Upper lobe of left lung (tissue), 6 donors: ENCODE measurements around the gene TAOK1. TPM values are rescaled to one million over a fixed set of nuclear protein-coding genes. Genes with fewer than 3 reads are reported as not detected.

Experiments used
- ATAC-seq, 2 donors: fragments of 200-7000 bp; cut with Tn5 transposase; one replicate each; pipeline ENCODE4 v1.9.1; 2022; ENCODE audit warnings: mild to moderate bottlenecking in 2 of 2, moderate library complexity in 2 of 2; ENCODE audit not compliant: low FRiP score in 2 of 2
- DNase-seq, 2 donors: peaks; one replicate each; pipeline ENCODE4 v3.0.0-alpha.2; 2019 to 2020
- H3K27ac ChIP-seq, 4 donors: fragments of 200-600 bp; sonication (generic); one replicate each; pipeline ENCODE4 v1.5.1; 2016 to 2019
- H3K27me3 ChIP-seq, 4 donors: fragments of 200-600 bp; sonication (generic); one replicate each; pipeline ENCODE4 v1.5.1; 2017 to 2019
- H3K36me3 ChIP-seq, 4 donors: fragments of 200-600 bp; sonication (generic); one replicate each; pipeline ENCODE4 v1.5.1; 2016 to 2019
- H3K4me1 ChIP-seq, 4 donors: fragments of 200-600 bp; sonication (generic); one replicate each; pipeline ENCODE4 v1.5.1; 2018 to 2019
- H3K4me3 ChIP-seq, 4 donors: fragments of 200-600 bp; sonication (generic); one replicate each; pipeline ENCODE4 v1.5.1; 2017 to 2019; ENCODE audit warnings: mild to moderate bottlenecking in 2 of 4, moderate library complexity in 1 of 4
- H3K9me3 ChIP-seq, 4 donors: fragments of 200-600 bp; sonication (generic); one replicate each; pipeline ENCODE4 v1.5.1; 2018 to 2019
- CTCF ChIP-seq, 6 experiments: fragments of 450-650 bp in 4 of 6; fragments of 200-600 bp in 2 of 6; sonication (generic) in 2 of 6; IDR thresholded peaks; one replicate each; pipeline ENCODE4 v1.5.1; 2016 to 2019; ENCODE audit warnings: antibody characterized with exemption in 6 of 6
- EP300 ChIP-seq, 4 donors: sonication (generic); formaldehyde crosslinking; IDR thresholded peaks; one replicate each; pipeline ENCODE4 v1.5.1; 2017; ENCODE audit warnings: antibody characterized with exemption in 4 of 4, control low read depth in 2 of 4
- POLR2A ChIP-seq, 4 donors: fragments of 450-650 bp; IDR thresholded peaks; one replicate each; pipeline ENCODE4 v1.5.1; 2016 to 2017; ENCODE audit warnings: antibody characterized with exemption in 4 of 4, mild to moderate bottlenecking in 2 of 4
- POLR2AphosphoS5 ChIP-seq, 2 donors: sonication (generic); formaldehyde crosslinking; IDR thresholded peaks; one replicate each; pipeline ENCODE4 v1.5.1; 2017; ENCODE audit warnings: antibody characterized with exemption in 2 of 2
- WGBS, 2 donors: methylation state at CpG; one replicate each; pipeline ENCODE4 v1.1.5; 2017 to 2018; 5-methylcytosine and 5-hydroxymethylcytosine counted together
- total RNA-seq, 6 donors: library from RNA; depleted of rRNA in 4 of 6; stranded (reverse); fragments of >200 nt in 4 of 6; gene quantifications; one replicate each; pipeline versions ENCODE4 v1.1.0 to v1.2.1, GENCODE V29; 2016 to 2021
- donor health status: DM: no; HTN: no; CAD: no; lungs with moderate emphysema.
- donor health status: DM: no; HTN: yes; CAD: no; lungs with severe emphysema.

The TAOK1 gene
- total RNA-seq, 6 donors from 2014 or later = 43.0 to 100 (median 59.3) TPM

- Histone ChIP-seq H3K36me3 (no peaks in the 10 kb centered on the region), H3K4me3 (no peak overlapping the region), H3K27ac (no peak overlapping the region), H3K4me1 (peaks cover under 1 to 4% (median 3%) of the 10 kb centered on the region in 4 donors), H3K27me3 (no peaks in the 10 kb centered on the region), H3K9me3 (no peaks in the 10 kb centered on the region)
- DNase-seq (no peak), ATAC-seq (no peak)
- WGBS, 2 donors = 62 to 70% methylated on average over 4 of the region's 4 CpGs
- TF ChIP-seq EP300 (IDR thresholded peaks at IDR 0.05) = no peak
- TF ChIP-seq POLR2A (IDR thresholded peaks at IDR 0.05) = no peak
Measured at GRCh38 chr17:29364691-29365090, 25.5 kb upstream of the TAOK1 start.

- no peaks in the 10 kb centered on the region for H3K36me3 ChIP-seq
- TF ChIP-seq CTCF (IDR thresholded peaks at IDR 0.05) (no peak), POLR2AphosphoS5 (IDR thresholded peaks at IDR 0.05) (no peak), EP300 (IDR thresholded peaks at IDR 0.05) (no peak), POLR2A (IDR thresholded peaks at IDR 0.05) (no peak)
- H3K27me3 ChIP-seq = no peaks in the 10 kb centered on the region
- no peaks in the 10 kb centered on the region for H3K9me3 ChIP-seq
- DNase-seq (no peak), ATAC-seq (no peak)
- H3K27ac ChIP-seq = no peak overlapping the region
- peaks cover 3 to 7% (median 6%) of the 10 kb centered on the region in 4 donors for H3K4me1 ChIP-seq
- H3K4me3 ChIP-seq = no peak overlapping the region
Measured at GRCh38 chr17:29368161-29368560, 22.0 kb upstream of the TAOK1 start.

- H3K4me3 ChIP-seq = no peak overlapping the region
- no peaks in the 10 kb centered on the region for H3K9me3 ChIP-seq
Measured at GRCh38 chr17:29368926-29369325, 21.2 kb upstream of the TAOK1 start.

GRCh38 chr17:29369831-29370735 lies 20.1 kb upstream of the TAOK1 start:
- peaks cover 3 to 7% (median 6%) of the 10 kb centered on the region in 4 donors for H3K4me1 ChIP-seq
- peak overlapping the region; percentile 12 to 47 (median 36) for H3K27ac ChIP-seq
- H3K27me3 ChIP-seq = no peaks in the 10 kb centered on the region
- 19 to 20% methylated on average over 7 of the region's 7 CpGs for WGBS, 2 donors
- peak in 1 of 2 donors; percentile 69 for DNase-seq
- H3K4me3 ChIP-seq = peak overlapping the region in 1 of 4 donors; percentile 23
- no peaks in the 10 kb centered on the region for H3K9me3 ChIP-seq
- H3K36me3 ChIP-seq = no peaks in the 10 kb centered on the region
- TF ChIP-seq CTCF (IDR thresholded peaks at IDR 0.05) = peak; percentile 71 to 87 (median 86)
- no peak for TF ChIP-seq POLR2A (IDR thresholded peaks at IDR 0.05)
- no peak for TF ChIP-seq POLR2AphosphoS5 (IDR thresholded peaks at IDR 0.05)
- TF ChIP-seq EP300 (IDR thresholded peaks at IDR 0.05) = no peak
- ATAC-seq = peak; percentile 89 to 95

More at GRCh38 chr17:29368926-29369325, 21.2 kb upstream of the TAOK1 start:
- Histone ChIP-seq H3K4me1 (peaks cover 3 to 7% (median 6%) of the 10 kb centered on the region in 4 donors), H3K27ac (no peak overlapping the region), H3K27me3 (no peaks in the 10 kb centered on the region), H3K36me3 (no peaks in the 10 kb centered on the region)
- TF ChIP-seq EP300 (IDR thresholded peaks at IDR 0.05) = no peak
- no peak for TF ChIP-seq POLR2A (IDR thresholded peaks at IDR 0.05)
- no peak for TF ChIP-seq CTCF (IDR thresholded peaks at IDR 0.05)
- TF ChIP-seq POLR2AphosphoS5 (IDR thresholded peaks at IDR 0.05) = no peak
- ATAC-seq (peak in 1 of 2 donors; percentile 42), DNase-seq (peak in 1 of 2 donors; percentile 32)
- 66% methylated on average over 4 of the region's 4 CpGs for WGBS, 2 donors

GRCh38 chr17:29376667-29377270 lies 13.4 kb upstream of the TAOK1 start:
- peak in 1 of 2 donors; percentile 63 for ATAC-seq
- 57 to 75% methylated on average over 3 of the region's 3 CpGs for WGBS, 2 donors
- no peaks in the 10 kb centered on the region for H3K9me3 ChIP-seq
- peaks cover 3 to 9% (median 8%) of the 10 kb centered on the region in 4 donors for H3K4me1 ChIP-seq
- H3K4me3 ChIP-seq = no peak overlapping the region
- no peak for DNase-seq
- H3K27me3 ChIP-seq = no peaks in the 10 kb centered on the region
- no peaks in the 10 kb centered on the region for H3K36me3 ChIP-seq
- no peak for TF ChIP-seq POLR2A (IDR thresholded peaks at IDR 0.05)
- TF ChIP-seq EP300 (IDR thresholded peaks at IDR 0.05) = no peak
- no peak for TF ChIP-seq POLR2AphosphoS5 (IDR thresholded peaks at IDR 0.05)
- no peak for TF ChIP-seq CTCF (IDR thresholded peaks at IDR 0.05)
- no peak overlapping the region for H3K27ac ChIP-seq
